Activated B cell treated with CpG ODN at 0.5 μM for 24 hours (primary cell): Measurements from ENCODE around the gene PIP5KL1. TPM values are rescaled to one million over a fixed set of nuclear protein-coding genes. Genes with fewer than 3 reads are reported as not detected.

ENCODE experiments used
- ATAC-seq: fragments of 200-7000 bp; cut with Tn5 transposase; one replicate; pipeline ENCODE4 v1.10.0; 2021; ENCODE audit warnings: low read depth, mild to moderate bottlenecking, moderate library complexity
- CTCF ChIA-PET: fragments of 350-600 bp; sonication (Branson Sonifier 250); formaldehyde crosslinking; loops from one replicate; lab custom pipeline; 2021; ENCODE audit warnings: antibody characterized with exemption; lab: Charles Lee
- POLR2A ChIA-PET: fragments of 350-600 bp; sonication (Branson Sonifier 250); formaldehyde crosslinking; loops from one replicate; lab custom pipeline; 2021; ENCODE audit warnings: antibody characterized with exemption; lab: Charles Lee
- DNase-seq: peaks from one replicate; pipeline ENCODE4 v3.0.0; 2022
- H3K27ac Mint-ChIP-seq: one replicate; pipeline ENCODE4 v1.8.0; 2020; ENCODE audit warnings: mixed read lengths
- H3K27me3 Mint-ChIP-seq: one replicate; pipeline ENCODE4 v1.8.0; 2021; ENCODE audit warnings: mixed read lengths
- H3K36me3 Mint-ChIP-seq: one replicate; pipeline ENCODE4 v1.8.0; 2021; ENCODE audit warnings: low read depth, mixed read lengths
- H3K4me1 Mint-ChIP-seq: one replicate; pipeline ENCODE4 v1.8.0; 2021; ENCODE audit warnings: mixed read lengths
- H3K4me3 Mint-ChIP-seq: one replicate; pipeline ENCODE4 v1.8.0; 2020; ENCODE audit warnings: mild to moderate bottlenecking, mixed read lengths
- H3K9me3 Mint-ChIP-seq: one replicate; pipeline ENCODE4 v1.8.0; 2020; ENCODE audit warnings: mixed read lengths
- intact Hi-C: fragments of 100-400 bp; cut with micrococcal nuclease; formaldehyde crosslinking; loops from one replicate; pipeline ENCODE4 v1.15.1; 2024
- total RNA-seq: library from RNA; stranded (reverse); gene quantifications from 2 replicates; pipeline ENCODE4 v1.2.3, GENCODE V29; 2022
- TF ChIP-seq, protein P1 (sequence below): fragments of 200-600 bp; IDR thresholded peaks from one replicate; pipeline ENCODE4 v1.8.0; 2022; ENCODE audit warnings: antibody characterized with exemption, mild to moderate bottlenecking

The PIP5KL1 gene
- total RNA-seq, 1 donor from 2014 or later: 1.8 TPM

GRCh38 chr9:127934986-127935385 lies 4.4 kb upstream of the PIP5KL1 start:
- H3K36me3 Mint-ChIP-seq: peaks cover 33% of the 10 kb centered on the region
- ATAC-seq (no peak), DNase-seq (no peak)
- CTCF ChIA-PET: no interaction called here
- TF ChIP-seq, protein P1, sequence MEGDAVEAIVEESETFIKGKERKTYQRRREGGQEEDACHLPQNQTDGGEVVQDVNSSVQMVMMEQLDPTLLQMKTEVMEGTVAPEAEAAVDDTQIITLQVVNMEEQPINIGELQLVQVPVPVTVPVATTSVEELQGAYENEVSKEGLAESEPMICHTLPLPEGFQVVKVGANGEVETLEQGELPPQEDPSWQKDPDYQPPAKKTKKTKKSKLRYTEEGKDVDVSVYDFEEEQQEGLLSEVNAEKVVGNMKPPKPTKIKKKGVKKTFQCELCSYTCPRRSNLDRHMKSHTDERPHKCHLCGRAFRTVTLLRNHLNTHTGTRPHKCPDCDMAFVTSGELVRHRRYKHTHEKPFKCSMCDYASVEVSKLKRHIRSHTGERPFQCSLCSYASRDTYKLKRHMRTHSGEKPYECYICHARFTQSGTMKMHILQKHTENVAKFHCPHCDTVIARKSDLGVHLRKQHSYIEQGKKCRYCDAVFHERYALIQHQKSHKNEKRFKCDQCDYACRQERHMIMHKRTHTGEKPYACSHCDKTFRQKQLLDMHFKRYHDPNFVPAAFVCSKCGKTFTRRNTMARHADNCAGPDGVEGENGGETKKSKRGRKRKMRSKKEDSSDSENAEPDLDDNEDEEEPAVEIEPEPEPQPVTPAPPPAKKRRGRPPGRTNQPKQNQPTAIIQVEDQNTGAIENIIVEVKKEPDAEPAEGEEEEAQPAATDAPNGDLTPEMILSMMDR: no peak
- H3K27me3 Mint-ChIP-seq: no peaks in the 10 kb centered on the region
- POLR2A ChIA-PET: no interaction called here
- H3K27ac Mint-ChIP-seq: no peak overlapping the region
- intact Hi-C loops: loop anchor here (5.0 kb wide), 1 partner anchor 323 kb away; the partner anchor contains the start of gene STXBP1
- H3K4me3 Mint-ChIP-seq: peak overlapping the region; percentile 55
- H3K9me3 Mint-ChIP-seq: no peaks in the 10 kb centered on the region
- H3K4me1 Mint-ChIP-seq: peaks cover 49% of the 10 kb centered on the region

DNA sequence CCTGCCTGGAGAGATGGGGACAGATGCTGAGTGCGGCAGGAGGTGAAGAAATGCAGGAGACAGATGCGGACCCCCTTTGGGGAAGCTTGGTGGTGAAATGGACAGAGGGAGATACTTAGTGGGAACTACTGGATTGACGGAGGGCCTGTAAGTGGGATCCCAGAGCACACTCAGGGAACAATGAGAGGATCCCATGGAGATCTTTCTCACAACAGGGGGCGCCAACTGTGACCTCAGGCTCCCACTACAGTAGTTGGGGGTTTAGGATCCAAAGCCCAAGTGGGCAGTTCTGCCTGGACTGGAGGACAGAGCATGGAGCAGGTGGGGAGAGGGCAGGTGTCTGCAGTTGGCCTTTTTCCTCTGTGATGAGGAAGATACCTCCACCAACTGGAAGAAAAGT lies 3.7 kb upstream of the PIP5KL1 start:
- no peak for DNase-seq
- peaks cover 33% of the 10 kb centered on the region for H3K36me3 Mint-ChIP-seq
- TF ChIP-seq, protein P1: no peak
- ChIA-PET CTCF (interaction anchor here (1.4 kb wide), 1 partner anchor 8 kb away, joined by 3 read pairs; no protein-coding TSS in a partner anchor), POLR2A (interaction anchor here (0.6 kb wide), 1 partner anchor 170 kb away, joined by 8 read pairs; no protein-coding TSS in a partner anchor)
- ATAC-seq: no peak
- H3K27ac Mint-ChIP-seq: no peak overlapping the region
- no peaks in the 10 kb centered on the region for H3K9me3 Mint-ChIP-seq
- peaks cover 51% of the 10 kb centered on the region for H3K4me1 Mint-ChIP-seq
- intact Hi-C loops: loop anchor here (5.0 kb wide), 1 partner anchor 322 kb away; the partner anchor contains the start of gene STXBP1
- no peaks in the 10 kb centered on the region for H3K27me3 Mint-ChIP-seq
- H3K4me3 Mint-ChIP-seq: no peak overlapping the region

DNA sequence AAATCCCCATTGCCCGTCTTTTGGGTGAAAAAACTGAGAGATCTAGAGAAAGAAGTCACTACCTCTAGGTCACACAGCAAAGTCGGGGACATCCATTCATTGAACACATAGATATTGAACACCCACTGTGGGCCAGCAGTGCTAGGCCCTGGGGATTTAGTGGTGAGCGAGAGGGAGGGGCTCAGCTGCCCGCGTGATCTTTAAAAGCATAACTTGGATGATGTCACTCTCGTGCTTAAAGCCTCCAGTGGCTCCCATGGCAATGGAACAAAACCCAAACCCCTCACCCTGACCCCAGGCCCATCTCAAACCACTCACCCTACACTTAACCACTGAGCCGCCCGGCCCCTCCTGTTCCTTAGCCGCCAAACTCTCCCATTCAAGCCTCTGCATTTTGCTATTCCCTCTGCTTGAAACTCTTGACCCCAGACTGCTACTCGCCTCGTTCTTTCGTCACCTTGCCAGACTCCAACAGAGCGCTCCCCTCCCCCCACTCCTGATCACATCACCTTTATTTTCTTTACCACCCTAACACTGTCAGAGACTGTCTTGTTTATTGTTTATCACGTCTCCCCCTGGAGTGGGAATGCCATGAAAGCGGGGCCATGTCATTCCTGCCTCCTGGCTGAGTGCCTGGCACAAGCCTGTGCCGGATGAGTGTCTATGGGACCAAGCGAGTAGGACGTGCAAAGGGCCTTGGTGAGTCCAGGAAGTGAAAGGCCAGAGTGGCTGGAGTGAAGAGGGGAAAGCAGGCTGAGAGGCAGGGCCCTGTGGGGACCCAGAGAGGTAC lies 710 bp upstream of the PIP5KL1 start:
- Mint-ChIP-seq H3K36me3 (peaks cover 21% of the 10 kb centered on the region), H3K9me3 (no peaks in the 10 kb centered on the region), H3K4me1 (peaks cover 45% of the 10 kb centered on the region), H3K4me3 (peak overlapping the region; percentile 78), H3K27ac (no peak overlapping the region), H3K27me3 (peaks cover 3% of the 10 kb centered on the region)
- intact Hi-C loops: loop anchor here (2.0 to 5.0 kb wide), 2 partner anchors 14 to 319 kb away; partner anchors contain the start of genes ST6GALNAC4 and STXBP1
- ATAC-seq: peak; percentile 59
- DNase-seq: no peak
- POLR2A ChIA-PET: interaction anchor here (0.6 to 1.2 kb wide), 2 partner anchors 11 to 105 kb away, joined by 3 to 4 read pairs; no protein-coding TSS in a partner anchor
- TF ChIP-seq, protein P1: no peak
- CTCF ChIA-PET: interaction anchor here (1.6 to 1.8 kb wide), 2 partner anchors 10 to 11 kb away, joined by 5 to 6 read pairs; no protein-coding TSS in a partner anchor

GRCh38 chr9:127929625-127929979 lies 975 bp downstream of the PIP5KL1 start:
- peaks cover 34% of the 10 kb centered on the region for H3K4me1 Mint-ChIP-seq
- intact Hi-C loops: no loop called here
- H3K27me3 Mint-ChIP-seq: peaks cover 3% of the 10 kb centered on the region

More at GRCh38 chr9:127929625-127929979, 975 bp downstream of the PIP5KL1 start:
- no peak for ATAC-seq
- TF ChIP-seq, protein P1: no peak
- no peaks in the 10 kb centered on the region for H3K9me3 Mint-ChIP-seq
- CTCF ChIA-PET: interaction anchor here (1.2 to 1.8 kb wide), 3 partner anchors 8 to 105 kb away, joined by 5 to 7 read pairs (median 6); no protein-coding TSS in a partner anchor
- POLR2A ChIA-PET: interaction anchor here (0.8 to 1.2 kb wide), 4 partner anchors 9 to 478 kb away, joined by 3 to 7 read pairs (median 4); partner anchors contain the start of genes LRSAM1 and RPL12
- H3K36me3 Mint-ChIP-seq: peaks cover 9% of the 10 kb centered on the region
- no peak for DNase-seq
- no peak overlapping the region for H3K27ac Mint-ChIP-seq
- peak overlapping the region; percentile 78 for H3K4me3 Mint-ChIP-seq
